Measurements from ENCODE around the gene ANO1. TPM values are rescaled to one million over a fixed set of nuclear protein-coding genes. Genes with fewer than 3 reads are reported as not detected.

Gene ANO1
- total and polyA plus RNA-seq, 2 donors (not counting 1 experiment from before 2014, with no cell fraction given), result not detected

- no peak overlapping the region for H3K9ac ChIP-seq (ENCODE audit: low read length)
- Mint-ChIP-seq H3K4me1 (no peaks in the 10 kb centered on the region), H3K27me3 (peaks cover 18% of the 10 kb centered on the region), H3K27ac (no peak overlapping the region), H3K4me3 (no peak overlapping the region), H3K9me3 (ENCODE audit: insufficient read depth) (peaks cover 25% of the 10 kb centered on the region)
- no peak overlapping the region for H2AFZ ChIP-seq (ENCODE audit: insufficient read depth, low read depth, low read length, poor library complexity, severe bottlenecking)
- no peak overlapping the region for H3K4me2 ChIP-seq (replicated peaks; ENCODE audit: low read depth, low read length, poor library complexity, severe bottlenecking)
- no peaks in the 10 kb centered on the region for H3K4me1 ChIP-seq (ENCODE audit: control insufficient read depth in 2 of 2, insufficient read depth in 2 of 2, low read length in 2 of 2)
- H4K20me1 ChIP-seq (ENCODE audit: control insufficient read depth, insufficient read depth, low read length, poor library complexity, severe bottlenecking), result no peaks in the 10 kb centered on the region
- DNase-seq (no peak), ATAC-seq (ENCODE audit: low read depth) (no peak)
- no peaks in the 10 kb centered on the region for H3K36me3 ChIP-seq (replicated peaks in 1 of 2; ENCODE audit: control extremely low read depth in 1 of 2, control insufficient read depth in 1 of 2, extremely low read depth in 1 of 2, insufficient read depth in 2 of 2, low read length in 1 of 2)
- TF ChIP-seq EZH2 (IDR thresholded peaks at IDR 0.05; ENCODE audit: borderline replicate concordance, insufficient read depth, low read depth, low read length, poor library complexity, severe bottlenecking) (no peak), CTCF (IDR thresholded peaks at IDR 0.05) (no peak)
- H3K27ac ChIP-seq (ENCODE audit: low read length in 2 of 2), result no peak overlapping the region
- H3K27me3 ChIP-seq (replicated peaks in 1 of 4; ENCODE audit: control extremely low read depth in 1 of 4, control insufficient read depth in 3 of 4, insufficient read depth in 4 of 4, low read length in 3 of 4), result peaks cover 0 to 3% (median 0%) of the 10 kb centered on the region in 4 experiments
- no peaks in the 10 kb centered on the region for H3K79me2 ChIP-seq (ENCODE audit: control insufficient read depth, insufficient read depth, low read length)
- 40% methylated on average over 1 of the region's 4 CpGs for WGBS (ENCODE audit: insufficient coverage)
- CTCF ChIA-PET, result no interaction called here
- H3K9me3 ChIP-seq (ENCODE audit: control extremely low read depth in 1 of 3, control insufficient read depth in 2 of 3, insufficient read depth in 1 of 3, low read length in 2 of 3), result peaks cover 1 to 33% (median 27%) of the 10 kb centered on the region in 3 donors
- H3K4me3 ChIP-seq (ENCODE audit: control extremely low read depth in 1 of 5, extremely low read depth in 1 of 5, insufficient read depth in 1 of 5, low read depth in 2 of 5, low read length in 4 of 5), result no peak overlapping the region
- POLR2A ChIA-PET, result no interaction called here
- intact Hi-C loops (cut with micrococcal nuclease), result no loop called here
These were observed 37.1 kb upstream of the ANO1 start for GRCh38 chr11:70040869-70041501.

DNA sequence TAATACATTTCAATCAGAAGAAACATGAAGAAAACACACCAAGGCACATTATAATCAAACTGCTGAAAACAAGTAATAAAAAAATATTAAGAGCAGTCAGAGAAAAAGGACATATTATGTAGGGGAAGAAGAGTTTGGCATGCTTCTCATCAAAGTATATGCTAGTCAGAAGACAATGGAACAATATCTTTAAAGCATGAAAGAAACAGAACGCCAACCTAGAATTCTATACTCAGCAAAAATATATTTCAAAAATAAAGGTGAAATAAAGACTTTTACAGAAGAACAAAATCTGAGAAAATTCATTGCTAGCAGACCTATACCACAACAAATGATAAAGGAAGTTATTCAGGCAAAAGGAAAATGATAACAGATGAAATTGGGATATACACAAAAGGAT, 34.6 kb upstream of the ANO1 start:
- ATAC-seq (ENCODE audit: low read depth), result no peak
- no peaks in the 10 kb centered on the region for H3K79me2 ChIP-seq (ENCODE audit: control insufficient read depth, insufficient read depth, low read length)
- no peaks in the 10 kb centered on the region for H3K36me3 ChIP-seq (replicated peaks in 1 of 2; ENCODE audit: control extremely low read depth in 1 of 2, control insufficient read depth in 1 of 2, extremely low read depth in 1 of 2, insufficient read depth in 2 of 2, low read length in 1 of 2)
- no peak overlapping the region for H3K9ac ChIP-seq (ENCODE audit: low read length)
- no peak overlapping the region for H3K4me2 ChIP-seq (replicated peaks; ENCODE audit: low read depth, low read length, poor library complexity, severe bottlenecking)
- CTCF ChIA-PET, result no interaction called here
- H3K9me3 ChIP-seq (ENCODE audit: control extremely low read depth in 1 of 3, control insufficient read depth in 2 of 3, insufficient read depth in 1 of 3, low read length in 2 of 3), result peaks cover 1 to 22% (median 18%) of the 10 kb centered on the region in 3 donors
- H3K27me3 Mint-ChIP-seq, result peaks cover 18% of the 10 kb centered on the region
- TF ChIP-seq CTCF (IDR thresholded peaks at IDR 0.05), result no peak
- no peak for TF ChIP-seq EZH2 (IDR thresholded peaks at IDR 0.05; ENCODE audit: borderline replicate concordance, insufficient read depth, low read depth, low read length, poor library complexity, severe bottlenecking)
- no peak overlapping the region for H2AFZ ChIP-seq (ENCODE audit: insufficient read depth, low read depth, low read length, poor library complexity, severe bottlenecking)
- no peaks in the 10 kb centered on the region for H3K4me1 Mint-ChIP-seq
- no peak overlapping the region for H3K4me3 ChIP-seq (ENCODE audit: control extremely low read depth in 1 of 5, extremely low read depth in 1 of 5, insufficient read depth in 1 of 5, low read depth in 2 of 5, low read length in 4 of 5)
- intact Hi-C loops (cut with micrococcal nuclease), result no loop called here
- no peak overlapping the region for H3K27ac ChIP-seq (ENCODE audit: low read length in 2 of 2)
- no peak overlapping the region for H3K27ac Mint-ChIP-seq
- H3K4me1 ChIP-seq (ENCODE audit: control insufficient read depth in 2 of 2, insufficient read depth in 2 of 2, low read length in 2 of 2), result no peaks in the 10 kb centered on the region
- no peaks in the 10 kb centered on the region for H4K20me1 ChIP-seq (ENCODE audit: control insufficient read depth, insufficient read depth, low read length, poor library complexity, severe bottlenecking)
- no CpG with 5 or more reads among the region's 1 CpG for WGBS (ENCODE audit: insufficient coverage)
- no peak overlapping the region for H3K4me3 Mint-ChIP-seq
- H3K9me3 Mint-ChIP-seq (ENCODE audit: insufficient read depth), result peaks cover 19% of the 10 kb centered on the region
- no peak for DNase-seq
- no peaks in the 10 kb centered on the region for H3K27me3 ChIP-seq (replicated peaks in 1 of 4; ENCODE audit: control extremely low read depth in 1 of 4, control insufficient read depth in 3 of 4, insufficient read depth in 4 of 4, low read length in 3 of 4)
- POLR2A ChIA-PET, result no interaction called here

All from B cell (primary cell).